ENCODE results near the gene SMIM41.
A peak's percentile ranks its signal among the peaks of the same experiment; 100 is the strongest.

The SMIM41 gene

DNA sequence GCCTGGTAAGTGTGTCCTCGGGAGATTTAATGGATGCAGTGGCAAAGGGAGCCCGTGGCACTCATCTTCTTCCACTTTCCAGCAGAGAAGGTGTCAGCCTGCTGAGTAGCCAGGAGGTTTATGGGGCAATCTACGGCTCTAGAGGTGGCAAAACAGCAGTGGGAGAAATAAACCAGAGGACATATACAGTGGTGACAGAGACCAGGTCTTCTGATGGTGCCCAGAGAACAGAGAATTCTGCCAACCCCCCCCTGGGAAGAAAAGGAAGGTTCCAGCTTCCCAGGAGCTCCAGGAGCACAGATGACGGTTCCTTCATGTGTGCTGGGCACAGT, 43.0 kb downstream of the SMIM41 start:
- DNase-seq (ENCODE audit: low spot score) = no peak

DNA sequence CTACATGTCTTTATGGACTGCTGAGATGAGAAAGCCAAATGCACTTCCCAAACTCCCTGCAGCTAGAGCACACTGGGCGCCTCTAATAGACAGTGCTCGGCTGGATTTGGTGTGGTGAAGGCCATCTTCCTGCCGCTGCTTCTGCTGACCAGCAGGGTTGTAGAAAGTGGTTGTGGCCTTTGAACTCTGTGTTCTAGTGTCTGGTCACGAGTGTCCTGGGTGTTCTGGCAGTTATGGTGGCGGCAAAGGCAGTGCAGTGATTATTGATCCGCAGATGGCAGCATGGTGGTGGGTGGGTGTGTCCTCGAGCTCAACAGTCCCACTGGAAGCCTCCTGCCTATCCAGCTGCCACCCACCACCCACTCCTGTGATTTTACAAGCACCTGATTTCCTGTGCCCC, 43.4 kb downstream of the SMIM41 start:
- no peak for DNase-seq (ENCODE audit: low spot score)

DNA sequence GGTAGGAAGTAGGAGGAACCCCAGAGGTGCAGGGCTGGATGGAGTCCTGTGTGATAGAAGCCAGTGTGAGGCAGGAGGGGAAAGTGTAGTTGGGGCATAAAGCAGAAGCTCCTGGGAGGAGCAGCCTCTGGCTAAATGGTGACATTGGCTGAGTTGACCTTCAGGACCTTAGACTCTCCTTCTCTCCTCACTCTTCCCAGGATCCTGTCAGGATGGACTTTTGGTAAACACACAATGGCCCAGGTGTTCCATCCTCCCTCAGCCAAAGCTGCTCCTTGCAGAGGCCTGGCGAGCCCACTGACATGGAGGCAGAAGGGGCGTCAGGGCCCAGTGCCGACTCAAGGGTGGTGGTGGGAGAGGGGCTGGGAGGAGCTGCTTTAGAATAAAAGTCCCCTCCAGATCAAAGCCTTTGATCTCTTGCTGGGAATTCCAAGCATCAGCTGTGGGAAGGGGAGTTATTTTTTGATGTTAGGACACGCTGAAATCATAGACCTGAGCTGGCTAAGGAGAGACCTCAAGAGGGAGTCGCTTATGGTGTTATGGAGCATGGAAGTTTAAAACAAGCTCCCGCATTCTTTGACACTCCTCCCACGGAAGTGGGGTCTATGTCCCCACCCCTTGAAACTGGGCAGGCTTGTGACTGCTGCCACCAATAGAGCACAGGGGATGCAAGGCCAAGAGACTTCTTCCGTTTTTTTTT, 44.1 kb downstream of the SMIM41 start:
- no peak for DNase-seq (ENCODE audit: low spot score)

DNA sequence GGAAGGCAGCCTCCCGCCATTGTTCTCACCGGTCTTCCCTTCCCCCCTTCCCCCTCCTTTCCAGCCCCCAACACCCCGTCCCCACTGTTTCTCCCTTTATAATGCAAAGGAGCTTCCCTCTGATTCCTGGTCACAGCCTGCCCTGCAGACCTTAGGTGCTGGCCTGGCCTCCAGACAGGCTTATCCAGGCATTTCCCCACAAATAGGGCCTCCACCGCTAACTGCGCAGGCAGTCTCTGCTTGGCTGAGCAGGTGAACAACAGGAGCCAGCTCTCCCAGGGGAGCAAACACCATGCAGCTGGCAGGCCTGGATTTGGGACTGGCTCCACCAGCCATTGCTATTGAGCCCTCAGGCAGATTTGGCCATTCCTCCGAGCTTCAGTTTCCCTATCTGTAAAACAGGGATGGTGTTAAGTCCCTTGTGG, 46.0 kb downstream of the SMIM41 start:
- no peak for DNase-seq (ENCODE audit: low spot score)

DNA sequence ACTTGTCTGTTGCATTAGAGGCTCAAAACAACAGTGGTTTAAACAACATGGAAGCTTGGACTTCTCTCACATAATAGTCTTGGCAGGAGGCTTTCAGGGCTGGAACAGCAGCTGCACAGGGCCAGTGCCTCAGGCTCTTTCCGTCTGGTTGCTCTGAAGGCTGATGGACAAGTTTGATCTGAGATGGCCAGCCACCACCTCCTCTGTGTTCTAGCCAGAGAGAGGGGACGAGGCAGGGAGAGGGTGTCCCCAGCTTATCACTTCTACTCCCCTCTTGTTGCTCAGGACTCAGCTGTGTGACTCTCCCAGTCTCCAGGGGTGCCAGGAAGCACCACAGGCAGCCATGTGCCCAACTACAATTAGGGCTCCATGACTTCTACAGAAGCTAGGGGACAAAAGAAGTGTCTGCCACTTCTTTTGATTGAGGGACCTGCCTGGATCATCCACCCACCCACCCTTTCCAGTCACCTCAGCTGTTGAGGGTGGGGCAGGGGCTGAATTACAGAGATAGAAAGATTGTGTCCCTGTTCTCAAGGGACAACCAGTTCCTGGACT, 46.6 kb downstream of the SMIM41 start:
- DNase-seq (ENCODE audit: low spot score) = no peak

DNA sequence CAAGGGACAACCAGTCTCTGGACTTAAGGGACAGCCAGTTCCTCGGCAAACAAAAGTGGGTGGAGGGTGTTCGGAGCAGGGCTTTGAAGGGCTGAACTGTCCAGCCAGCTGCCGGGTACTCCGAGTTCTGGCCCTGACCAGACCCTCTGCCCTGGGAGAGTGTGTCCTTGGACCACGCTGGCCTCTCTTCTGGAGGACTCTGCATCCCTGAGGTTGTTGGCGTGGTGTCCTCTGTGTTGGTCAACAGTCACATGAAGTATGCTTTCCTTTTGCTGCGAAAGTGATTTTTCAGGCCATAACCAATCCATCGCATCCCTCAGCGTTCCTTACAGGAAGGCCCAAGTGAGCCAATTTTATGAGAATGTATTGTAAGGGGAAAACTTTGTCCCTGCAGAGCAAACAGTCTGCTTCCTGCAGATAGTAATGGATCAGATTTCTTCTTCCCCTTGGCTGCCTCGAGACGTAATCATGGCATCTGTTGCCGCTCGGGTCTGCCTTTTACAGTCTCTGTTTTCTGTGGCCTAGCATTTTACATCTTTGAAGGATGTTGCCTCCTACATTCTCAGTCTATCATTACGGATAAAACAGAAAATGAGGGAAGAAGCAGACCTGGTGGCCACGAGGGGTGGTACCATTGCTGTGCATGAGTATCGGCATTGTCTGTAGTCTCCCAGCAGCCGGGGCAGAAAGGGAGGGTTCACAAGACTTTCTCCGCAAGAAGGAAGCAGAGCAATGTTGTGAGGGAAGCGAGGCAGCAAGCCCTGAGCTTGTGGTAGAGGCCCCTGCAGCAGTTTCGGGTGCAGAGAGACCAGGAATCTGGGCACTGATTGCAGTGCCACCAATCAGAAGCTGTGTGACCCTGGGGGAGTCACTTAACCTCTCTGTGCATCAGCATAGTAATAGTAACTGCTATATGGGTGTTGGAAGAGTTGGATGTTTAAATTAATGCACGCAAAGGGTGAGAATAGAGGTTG, 47.4 kb downstream of the SMIM41 start:
- no peak for DNase-seq (ENCODE audit: low spot score)

DNA sequence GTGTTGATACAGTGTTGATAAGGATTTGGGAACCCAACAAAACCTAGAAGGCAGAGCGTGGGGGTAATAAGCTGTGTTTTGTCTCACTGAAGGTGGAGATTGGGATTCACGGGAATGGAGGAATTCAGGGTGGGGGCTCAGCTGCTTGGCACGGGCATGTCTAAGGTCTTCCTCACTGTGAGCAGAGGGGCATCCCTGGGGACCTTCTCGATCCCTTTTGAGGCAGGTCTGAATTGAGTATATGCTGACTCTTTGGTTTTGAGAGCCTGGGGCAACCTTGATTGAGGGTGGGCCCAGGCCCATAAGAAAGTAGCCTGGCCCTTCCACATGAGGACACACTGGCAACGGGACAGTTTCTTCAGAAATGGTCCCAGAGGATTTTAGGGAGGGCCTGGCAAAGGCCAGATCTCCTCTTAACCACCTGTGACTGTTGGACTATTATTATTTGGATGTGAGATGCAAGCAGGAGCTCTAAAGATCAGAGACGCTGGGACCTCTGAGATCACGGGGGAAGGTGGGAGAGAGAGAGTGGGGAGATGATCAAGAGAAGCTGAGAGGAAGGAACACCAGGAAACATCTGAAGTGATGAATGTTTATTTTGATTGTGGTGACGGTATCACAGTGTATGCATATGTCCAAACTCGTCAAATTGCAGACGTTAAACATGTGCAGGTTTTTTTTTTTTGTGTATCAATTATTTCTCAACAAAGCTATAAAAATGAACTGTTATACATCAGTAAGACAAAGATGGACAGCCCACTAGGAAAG, 48.4 kb downstream of the SMIM41 start:
- no peak for DNase-seq (ENCODE audit: low spot score)

DNA sequence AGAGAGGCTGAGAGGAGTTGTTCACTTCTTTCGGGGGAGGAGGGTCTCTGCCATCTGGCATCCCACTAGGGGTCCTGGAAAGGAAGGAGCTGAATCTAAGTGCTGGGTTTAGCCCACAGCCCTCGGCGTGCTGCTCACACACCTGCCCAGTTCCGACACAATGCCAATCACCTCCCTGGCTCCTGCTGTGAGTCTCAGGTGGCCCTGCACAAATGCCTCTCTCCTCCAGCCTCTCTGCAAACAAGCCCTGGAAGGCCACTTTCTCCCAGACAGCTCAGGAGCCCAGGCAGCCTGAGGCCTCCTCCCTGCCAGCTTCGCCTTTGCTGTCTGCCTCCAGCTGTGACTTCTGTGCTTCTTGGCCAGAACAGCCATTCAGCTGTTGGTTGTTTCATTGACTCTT, 51.2 kb downstream of the SMIM41 start:
- DNase-seq (ENCODE audit: low spot score) = no peak

DNA sequence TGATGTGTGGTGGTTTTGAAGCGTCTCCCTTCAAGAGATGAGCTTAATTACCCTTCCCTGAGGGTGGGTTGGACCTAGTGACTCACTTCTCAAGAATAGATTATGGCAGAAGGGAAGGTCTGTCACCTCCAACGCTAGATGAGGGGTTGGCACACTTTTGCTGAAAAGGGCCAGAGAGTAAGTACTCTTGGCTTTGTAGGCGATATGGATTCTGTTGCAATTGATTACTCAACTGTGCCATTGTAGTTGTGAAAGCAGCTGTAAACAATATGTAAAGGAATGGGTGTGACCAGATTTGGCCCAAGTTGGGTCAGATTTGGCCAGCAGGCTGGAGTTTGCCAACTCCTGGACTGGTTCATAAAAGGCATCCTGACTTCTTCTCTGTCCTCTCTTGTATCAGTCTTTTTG, 53.3 kb downstream of the SMIM41 start:
- no peak for DNase-seq (ENCODE audit: low spot score)

DNA sequence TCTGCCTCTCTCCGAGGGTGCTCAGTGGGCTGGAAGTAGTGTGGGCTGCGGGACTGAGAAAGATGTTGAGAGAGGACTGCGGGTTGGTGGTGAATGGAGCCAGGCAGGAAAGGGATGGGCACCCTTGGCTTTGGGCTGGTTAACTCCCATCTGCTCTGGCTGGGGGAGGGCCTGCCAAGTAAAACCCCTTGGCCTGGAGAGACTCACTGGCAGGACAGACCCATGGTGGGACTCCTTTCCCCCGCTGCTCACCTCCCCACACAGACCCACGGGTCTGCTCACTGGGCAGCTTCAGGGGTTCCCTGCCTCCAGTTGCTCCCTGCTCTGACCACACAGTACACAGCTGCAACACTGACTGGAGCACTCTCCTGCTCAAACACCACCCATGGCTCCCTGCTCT, 58.2 kb downstream of the SMIM41 start:
- no peak for DNase-seq (ENCODE audit: low spot score)

DNA sequence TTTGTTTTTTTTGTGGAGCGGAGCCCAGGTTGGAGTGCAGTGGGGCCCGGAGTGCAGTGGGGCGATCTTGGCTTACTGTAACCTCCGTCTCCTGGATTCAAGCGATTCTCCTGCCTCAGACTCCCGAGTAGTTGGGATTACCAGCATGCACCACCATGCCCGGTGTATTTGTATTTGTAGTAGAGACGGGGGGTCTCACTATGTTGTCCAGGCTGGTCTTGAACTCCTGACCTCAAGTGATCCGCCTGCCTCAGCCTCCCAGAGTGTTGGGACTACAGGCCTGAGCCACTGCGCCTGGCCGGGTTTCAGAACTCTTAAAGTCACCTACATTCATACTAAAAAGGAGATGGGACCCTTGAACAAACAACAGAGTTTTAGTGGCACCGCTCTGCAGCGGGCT, 59.6 kb downstream of the SMIM41 start:
- DNase-seq (ENCODE audit: low spot score) = no peak

DNA sequence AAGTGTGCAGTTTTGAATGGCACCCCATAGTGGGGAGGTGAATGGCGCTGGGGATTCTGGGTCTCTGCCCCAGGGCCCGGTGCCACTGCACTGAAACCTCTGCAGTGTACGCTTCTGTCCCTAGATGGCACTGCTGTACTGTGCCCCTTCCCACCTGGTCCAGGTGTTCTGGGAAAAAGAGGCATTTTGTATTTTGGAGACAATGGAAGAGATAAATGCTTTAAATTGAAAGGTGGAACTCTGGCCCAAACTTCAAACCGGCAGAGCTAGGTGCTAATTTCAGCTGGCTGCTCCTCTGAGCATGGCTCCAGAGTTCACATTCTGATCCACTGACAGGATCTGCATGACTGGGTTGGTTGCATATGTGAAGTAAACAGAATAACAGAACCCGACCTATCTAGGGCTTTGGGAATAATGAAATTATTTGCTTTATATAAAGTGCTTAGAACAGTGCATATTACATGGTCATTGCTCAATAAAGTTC, 60.1 kb downstream of the SMIM41 start:
- peak; percentile 59 for DNase-seq (ENCODE audit: low spot score)

DNA sequence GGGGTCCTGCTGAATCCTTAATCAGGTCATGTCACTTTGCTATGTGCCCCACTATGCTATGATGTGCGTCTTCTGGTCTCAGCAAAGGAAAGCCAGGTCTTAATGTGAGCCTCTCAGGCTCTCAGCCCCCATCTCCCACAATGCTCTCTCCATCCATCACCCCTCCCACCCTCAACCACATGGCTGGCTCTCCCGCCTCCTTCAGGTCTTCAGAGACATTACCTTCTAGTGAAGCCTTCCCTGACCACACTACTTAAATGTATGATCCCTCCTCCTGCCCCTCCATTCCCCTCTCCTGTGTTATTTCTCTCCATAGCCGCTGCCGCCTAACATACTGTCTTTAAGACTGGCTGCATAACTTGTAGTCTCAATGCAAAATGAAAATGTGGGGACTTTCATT, 61.8 kb downstream of the SMIM41 start:
- DNase-seq (ENCODE audit: low spot score) = no peak

DNA sequence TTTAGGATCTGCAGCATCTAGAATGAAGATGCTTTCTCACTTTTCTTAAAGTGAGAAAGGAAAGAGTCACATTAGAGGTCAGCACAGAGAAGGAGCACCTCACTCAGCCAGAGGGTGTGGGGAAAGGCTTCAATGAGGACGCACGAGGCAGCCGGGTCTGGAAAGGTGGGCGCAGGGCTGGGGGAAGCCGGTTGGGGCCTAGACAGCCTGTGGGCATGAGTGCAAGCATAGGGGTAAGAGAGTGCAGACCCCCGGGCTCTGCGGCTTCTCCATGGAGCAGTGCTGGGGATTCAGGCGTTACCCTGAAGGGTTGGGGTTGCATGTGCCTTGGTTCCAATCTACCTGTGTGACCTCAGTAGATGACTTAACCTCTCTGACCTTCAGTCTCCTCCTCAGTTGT, 62.4 kb downstream of the SMIM41 start:
- DNase-seq (ENCODE audit: low spot score) = no peak

DNA sequence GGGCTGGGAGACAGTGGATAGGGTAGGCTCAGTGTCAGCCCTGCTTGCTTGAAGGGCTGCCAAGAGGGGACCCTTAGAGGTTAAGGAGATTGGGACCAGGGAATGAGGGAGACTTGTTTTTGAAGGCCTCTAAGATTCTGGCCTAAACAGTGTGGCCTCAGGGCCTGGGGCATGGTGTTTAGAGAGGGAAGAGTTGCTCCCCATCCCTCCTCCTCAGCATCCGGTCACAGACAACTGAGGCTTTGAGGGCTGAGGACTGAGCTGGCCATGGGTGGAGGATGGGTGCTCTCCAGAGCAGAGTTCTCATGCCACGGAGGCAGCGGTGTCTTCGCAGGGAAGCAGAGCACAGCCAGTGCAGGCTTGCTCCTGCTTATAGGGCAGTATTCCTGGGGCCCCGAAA, 62.9 kb downstream of the SMIM41 start:
- no peak for DNase-seq (ENCODE audit: low spot score)

DNA sequence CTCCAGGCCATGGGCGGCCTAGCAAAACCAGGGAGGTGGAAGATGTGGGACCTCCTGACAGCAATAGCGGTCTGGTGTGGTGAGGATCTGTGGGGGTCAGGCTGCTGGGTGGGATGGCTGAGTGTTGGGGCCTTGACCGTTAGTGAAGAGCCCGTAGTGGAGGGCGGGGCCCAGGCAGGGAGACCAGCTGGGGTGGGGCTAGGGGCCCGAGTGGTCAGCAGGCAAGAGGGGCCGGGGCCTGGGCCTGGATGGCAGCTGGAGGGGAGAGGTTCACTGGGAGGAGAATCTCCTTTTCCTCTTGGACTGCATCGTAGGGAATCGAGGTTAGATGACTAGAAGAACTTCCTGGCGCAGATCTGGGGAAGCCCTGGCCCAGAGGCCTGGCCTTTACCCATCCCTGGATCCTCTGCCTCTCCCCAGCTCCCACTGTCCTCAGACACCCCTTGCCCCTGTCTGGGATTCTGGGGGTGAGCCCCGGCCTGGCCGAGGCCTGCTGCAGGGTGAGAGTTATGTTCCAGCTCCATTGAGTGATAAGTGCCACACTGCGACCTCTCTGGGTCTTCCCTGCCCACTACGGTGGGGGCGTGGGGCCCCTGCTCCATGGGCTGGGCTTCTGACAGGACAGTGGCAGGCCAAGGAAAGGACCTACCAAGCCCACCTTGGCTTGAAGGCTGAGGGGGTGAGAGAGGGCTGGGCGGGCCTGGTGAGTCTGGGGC, 65.2 kb downstream of the SMIM41 start:
- DNase-seq (ENCODE audit: low spot score) = no peak

DNA sequence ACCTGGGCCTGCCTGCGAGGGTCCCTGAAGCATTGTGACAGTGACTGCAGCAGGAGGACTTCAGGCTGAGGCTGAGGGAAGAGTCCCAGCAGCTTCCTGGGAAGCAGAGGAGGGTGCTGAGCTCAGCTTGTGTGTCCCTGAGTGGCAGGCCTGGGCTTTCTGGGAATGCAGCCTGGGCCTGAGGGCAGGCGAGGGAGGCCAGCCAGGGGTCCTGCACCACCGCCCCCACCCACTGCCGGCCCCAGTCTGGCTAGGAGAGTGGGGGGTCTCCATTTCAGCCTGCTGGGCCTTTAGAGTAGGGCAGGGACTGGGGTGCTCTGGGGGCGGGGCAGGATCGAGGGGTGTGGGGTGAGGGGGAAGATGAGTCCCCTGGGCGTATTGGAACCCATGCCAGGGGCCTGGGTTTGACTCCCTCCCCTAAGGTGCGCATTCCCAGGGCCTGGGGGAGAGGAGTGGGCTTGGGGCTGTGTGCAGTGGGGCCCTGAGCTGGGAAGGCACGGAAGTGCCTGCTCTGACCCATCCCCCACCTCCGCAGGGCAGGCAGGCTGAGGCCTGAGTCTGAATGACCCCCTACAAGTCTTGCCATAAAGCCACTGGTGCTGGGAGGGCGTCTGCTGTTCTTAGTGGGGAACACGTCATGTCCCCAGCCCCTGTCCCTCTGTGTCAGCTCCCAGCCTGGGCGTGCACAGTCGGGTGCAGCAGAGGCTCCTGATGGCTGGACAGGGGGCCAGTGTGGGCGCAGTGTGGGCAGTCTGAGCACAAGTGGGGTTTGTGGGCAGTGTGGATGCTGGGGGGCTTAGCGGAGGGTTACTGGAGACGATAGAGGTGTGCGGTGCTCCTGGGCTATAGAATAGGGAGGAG, 66.0 kb downstream of the SMIM41 start:
- no peak for DNase-seq (ENCODE audit: low spot score)

DNA sequence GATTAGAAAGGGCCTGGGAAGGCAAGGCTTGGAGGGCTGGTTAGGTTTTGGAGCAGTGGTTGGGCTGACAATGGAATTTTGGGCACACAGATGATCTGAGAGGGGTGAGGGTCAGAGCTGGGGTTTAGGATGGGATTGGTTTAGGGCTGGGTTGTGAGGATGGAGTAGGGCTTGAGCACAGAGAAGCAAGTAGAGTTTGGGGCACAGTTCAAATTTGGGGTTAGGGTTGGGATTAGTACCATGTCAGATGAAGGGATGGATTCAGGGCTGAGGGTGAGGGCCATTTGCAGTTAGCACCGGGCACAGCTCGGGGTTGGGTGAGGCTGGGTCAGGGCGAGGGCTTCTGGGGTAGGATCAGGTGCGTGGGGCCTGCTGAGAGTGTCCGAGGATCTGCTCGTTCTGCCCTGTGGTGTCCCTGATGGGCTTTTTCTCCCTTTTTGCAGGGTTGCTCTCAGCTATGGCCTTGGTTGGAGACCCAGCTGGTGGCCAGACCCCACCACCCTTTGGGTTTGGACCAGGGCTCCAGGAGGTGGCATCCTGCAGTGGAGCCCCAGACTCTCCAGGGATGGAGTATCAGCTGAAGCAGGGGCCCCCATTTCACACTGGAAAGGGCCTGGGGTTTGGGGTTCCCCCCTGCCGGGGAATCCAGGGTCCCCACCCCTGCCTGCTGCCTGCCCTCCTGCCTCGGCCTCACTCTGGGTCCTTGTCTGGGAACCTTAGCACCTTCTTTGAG, 66.8 kb downstream of the SMIM41 start:
- no peak for DNase-seq (ENCODE audit: low spot score)

DNA sequence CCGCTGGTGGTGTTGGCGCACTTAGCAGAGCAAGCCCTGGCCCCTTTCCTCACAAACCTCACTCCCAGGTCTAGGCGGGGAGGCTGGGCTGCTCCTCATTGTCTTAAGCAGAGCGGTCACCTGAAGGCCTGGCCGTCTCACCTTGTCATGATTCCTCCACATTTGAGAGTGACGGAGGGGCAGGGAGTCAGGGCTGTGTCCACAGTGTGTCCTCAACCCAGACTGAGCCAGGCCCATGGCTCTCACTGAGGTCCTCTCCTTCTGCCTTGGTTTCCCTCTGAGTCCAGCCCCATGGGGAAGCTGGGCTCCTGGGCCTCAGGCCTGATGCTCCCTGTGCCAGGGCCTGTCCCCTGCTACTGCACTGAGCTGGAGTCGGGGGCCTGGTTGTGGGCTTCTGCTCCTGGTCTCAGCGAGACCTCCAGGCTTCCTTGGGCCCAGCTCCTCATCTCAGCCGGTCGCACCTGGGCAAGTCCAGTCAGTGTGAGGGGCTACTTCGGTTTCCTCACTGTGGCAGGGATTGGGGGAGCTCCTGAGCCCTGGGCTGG, 67.4 kb downstream of the SMIM41 start:
- DNase-seq (ENCODE audit: low spot score) = no peak

All from kidney tubule cell (primary cell).